ENCODE data around the gene ESPNL.

The ESPNL gene

GRCh38 chr2:238127165-238128060, 27.3 kb downstream of the ESPNL start:
- DNase-seq (ENCODE audit: low read depth in 2 of 3, low spot score in 2 of 3) = no peak

GRCh38 chr2:238128061-238128440, 27.9 kb downstream of the ESPNL start:
- no peak for DNase-seq (ENCODE audit: low read depth in 2 of 3, low spot score in 2 of 3)

GRCh38 chr2:238128534-238129001, 28.4 kb downstream of the ESPNL start:
- no peak for DNase-seq (ENCODE audit: low read depth in 2 of 3, low spot score in 2 of 3)

GRCh38 chr2:238129166-238130010, 29.2 kb downstream of the ESPNL start:
- no peak for DNase-seq (ENCODE audit: low read depth in 2 of 3, low spot score in 2 of 3)

- DNase-seq (ENCODE audit: low read depth in 2 of 3, low spot score in 2 of 3) = no peak
Observed at GRCh38 chr2:238130111-238130695, 30.1 kb downstream of the ESPNL start.

GRCh38 chr2:238130696-238131628, 30.8 kb downstream of the ESPNL start:
- DNase-seq (ENCODE audit: low read depth in 2 of 3, low spot score in 2 of 3) = no peak

GRCh38 chr2:238131761-238132462, 31.8 kb downstream of the ESPNL start:
- DNase-seq (ENCODE audit: low read depth in 2 of 3, low spot score in 2 of 3) = no peak

- no peak for DNase-seq (ENCODE audit: low read depth in 2 of 3, low spot score in 2 of 3)
Observed at GRCh38 chr2:238132463-238133450, 32.6 kb downstream of the ESPNL start.

- no peak for DNase-seq (ENCODE audit: low read depth in 2 of 3, low spot score in 2 of 3)
Observed at GRCh38 chr2:238133499-238134392, 33.6 kb downstream of the ESPNL start.

- DNase-seq (ENCODE audit: low read depth in 2 of 3, low spot score in 2 of 3) = no peak
Observed at GRCh38 chr2:238134393-238134785, 34.2 kb downstream of the ESPNL start.

- no peak for DNase-seq (ENCODE audit: low read depth in 2 of 3, low spot score in 2 of 3)
Observed at GRCh38 chr2:238135601-238136150, 35.5 kb downstream of the ESPNL start.

- no peak for DNase-seq (ENCODE audit: low read depth in 2 of 3, low spot score in 2 of 3)
Observed at GRCh38 chr2:238136820-238137537, 36.8 kb downstream of the ESPNL start.

GRCh38 chr2:238137885-238138284, 37.7 kb downstream of the ESPNL start:
- DNase-seq (ENCODE audit: low read depth in 2 of 3, low spot score in 2 of 3) = no peak

GRCh38 chr2:238138331-238139195, 38.4 kb downstream of the ESPNL start, which contains the start of gene KLHL30:
KLHL30 (plus strand) TSS chr2:238138668; CDS start chr2:238140755, 2,087 bp downstream.
- no peak for DNase-seq (ENCODE audit: low read depth in 2 of 3, low spot score in 2 of 3)

GRCh38 chr2:238139196-238140039, 39.3 kb downstream of the ESPNL start:
- peak in 1 of 3 experiments; percentile 24 for DNase-seq (ENCODE audit: low read depth in 2 of 3, low spot score in 2 of 3)

Measured in activated CD8-positive, alpha-beta memory T cell treated with anti-CD3 and anti-CD28 coated beads for 48 hours (primary cell).